Fibroblast of skin of scalp (primary cell): ENCODE results near the gene PAX8.

Source experiments
- DNase-seq: peaks from one replicate; pipeline ENCODE4 v3.0.0-alpha.2; 2013

PAX8 gene

DNA sequence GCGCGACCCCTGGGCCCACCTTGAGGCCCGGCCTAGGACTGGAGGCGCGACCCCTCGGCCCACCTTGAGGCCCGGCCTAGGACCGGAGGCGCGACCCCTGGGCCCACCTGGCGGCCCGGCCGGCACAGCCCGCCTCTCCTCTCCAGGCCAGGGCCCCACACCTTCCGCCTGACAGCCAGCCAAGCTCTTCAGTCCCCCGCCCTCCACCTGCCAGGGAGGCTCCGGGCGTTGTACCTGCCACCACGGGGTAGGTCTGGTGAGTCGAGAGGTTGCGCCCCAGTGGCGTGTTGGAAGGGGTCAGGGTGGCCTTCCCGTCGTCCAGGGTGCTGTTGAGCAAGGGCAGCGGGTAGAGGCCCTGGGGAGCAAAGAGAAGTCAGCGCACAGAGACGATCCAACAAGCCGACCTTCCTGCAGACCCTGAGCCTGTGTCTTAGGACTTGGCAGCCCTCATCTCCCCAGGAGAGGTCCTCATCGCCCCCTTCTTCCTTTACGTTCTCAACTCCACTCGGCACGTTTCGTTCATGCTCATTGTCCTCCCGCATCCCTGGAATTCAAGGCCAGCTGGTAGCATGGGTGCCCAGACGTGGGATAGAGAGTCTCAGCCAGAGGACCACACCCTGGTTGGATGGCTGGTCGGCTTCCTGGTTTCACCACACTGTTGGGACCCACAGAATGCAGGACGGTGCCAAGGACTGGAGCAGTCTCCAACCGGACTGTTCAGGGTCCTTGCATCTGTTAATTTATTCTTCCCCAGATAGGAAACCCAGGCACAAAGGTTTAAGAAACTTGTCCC is 42.2 kb downstream of the PAX8 start:
- no peak for DNase-seq

DNA sequence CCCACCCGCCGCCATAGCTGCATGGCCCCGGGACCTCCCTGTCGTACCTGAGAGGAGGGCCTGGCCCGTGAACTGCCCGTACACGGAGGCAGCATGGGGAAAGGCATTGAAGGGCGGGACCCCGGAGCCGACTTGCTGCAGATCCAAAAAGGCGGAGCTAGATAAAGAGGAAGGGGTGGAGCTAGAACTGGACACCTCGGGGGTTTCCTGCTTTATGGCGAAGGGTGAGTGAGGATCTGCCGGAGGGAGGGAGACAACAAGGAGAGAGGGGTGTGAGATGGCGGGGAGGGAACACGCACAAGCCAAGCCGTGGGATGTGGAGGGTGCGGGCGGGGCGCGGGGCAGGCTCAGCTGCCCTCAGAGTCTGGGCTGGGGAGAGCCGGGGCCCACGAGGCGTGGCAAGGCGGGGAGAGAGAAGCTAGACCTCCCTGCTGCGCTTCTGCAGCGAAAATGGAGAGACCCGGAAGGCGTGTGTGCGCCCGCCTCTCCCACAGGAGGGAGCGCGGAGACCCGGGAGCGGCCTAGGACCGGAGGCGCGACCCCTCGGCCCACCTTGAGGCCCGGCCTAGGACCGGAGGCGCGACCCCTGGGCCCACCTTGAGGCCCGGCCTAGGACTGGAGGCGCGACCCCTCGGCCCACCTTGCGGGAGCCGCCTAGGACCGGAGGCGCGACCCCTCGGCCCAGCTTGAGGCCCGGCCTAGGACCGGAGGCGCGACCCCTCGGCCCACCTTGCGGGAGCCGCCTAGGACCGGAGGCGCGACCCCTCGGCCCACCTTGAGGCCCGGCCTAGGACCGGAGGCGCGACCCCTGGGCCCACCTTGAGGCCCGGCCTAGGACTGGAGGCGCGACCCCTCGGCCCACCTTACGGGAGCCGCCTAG is 43.1 kb downstream of the PAX8 start:
- peak; percentile 74 for DNase-seq

DNA sequence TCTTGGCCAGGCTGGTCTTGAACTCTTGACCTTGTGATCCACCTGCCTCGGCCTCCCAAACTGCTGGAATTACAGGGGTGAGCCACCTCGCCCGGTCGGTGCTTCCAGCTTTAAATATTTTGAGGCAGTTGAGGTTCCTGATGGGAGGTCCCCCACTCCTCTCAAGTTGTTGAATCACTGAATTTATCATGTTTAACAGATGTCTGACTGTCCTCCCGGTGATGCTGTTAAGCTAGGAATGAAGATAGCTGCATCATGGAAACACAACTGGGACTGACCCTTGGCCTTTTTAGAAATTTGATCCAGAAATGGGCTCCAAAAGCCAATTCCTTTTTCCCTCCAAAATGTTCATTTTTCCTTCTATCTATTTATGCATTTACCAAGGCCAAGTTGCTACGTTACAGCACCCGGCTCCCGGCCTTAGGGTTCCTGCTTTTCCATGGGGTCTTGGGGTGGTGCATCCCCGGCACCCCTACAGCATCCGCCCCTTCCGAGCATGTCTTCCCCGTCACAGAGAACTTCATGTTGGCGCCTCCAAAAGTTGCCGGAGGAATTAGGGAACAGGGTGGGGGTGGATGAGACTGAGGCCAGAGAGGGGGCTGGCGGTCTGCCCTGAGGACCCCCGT is 43.9 kb downstream of the PAX8 start:
- no peak for DNase-seq

DNA sequence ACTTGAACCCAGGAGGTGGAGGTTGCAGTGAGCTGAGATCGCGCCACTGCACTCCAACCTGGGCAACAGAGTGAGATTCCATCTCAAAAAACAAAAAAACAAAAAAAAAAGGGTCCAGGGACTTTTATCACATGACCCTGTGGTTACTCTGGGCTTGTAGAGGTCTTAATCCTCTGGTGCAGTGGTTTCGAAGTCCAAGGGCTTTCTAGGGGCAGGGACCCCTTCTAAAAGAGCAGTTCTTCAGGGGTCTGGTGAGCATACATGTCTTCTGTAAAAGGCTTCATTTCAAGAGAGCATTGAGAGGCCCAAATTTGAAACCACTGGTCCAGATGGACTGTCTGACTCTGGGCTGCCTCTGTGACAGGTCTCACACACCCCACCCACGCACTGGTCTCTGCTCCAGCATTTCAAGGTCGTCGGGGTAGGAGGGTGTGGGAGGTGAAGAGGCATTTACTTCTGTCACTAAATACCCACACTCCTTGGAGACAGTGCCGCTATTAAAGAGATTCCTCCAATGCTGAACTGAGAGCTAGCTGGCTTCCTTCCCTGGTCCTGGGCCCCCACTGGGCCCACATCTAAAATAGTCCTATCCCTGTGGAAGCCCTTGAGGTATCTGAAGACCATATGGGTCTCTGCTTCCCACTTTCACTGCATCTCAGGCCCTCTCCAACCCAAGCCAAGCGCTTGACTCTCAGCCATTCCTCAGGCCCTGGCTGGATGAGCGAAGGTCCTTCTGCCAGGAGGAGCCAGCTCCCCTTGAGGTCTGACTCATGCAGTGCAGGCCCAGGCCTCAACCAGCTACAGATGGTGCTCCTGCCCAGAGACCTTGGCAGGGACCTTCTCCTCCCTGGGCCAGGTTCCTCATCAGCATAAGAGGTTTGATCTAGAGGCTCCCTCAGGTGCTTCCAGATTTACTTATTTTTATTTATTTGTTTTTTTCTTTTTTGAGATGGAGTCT is 44.8 kb downstream of the PAX8 start:
- DNase-seq = peak; percentile 38

DNA sequence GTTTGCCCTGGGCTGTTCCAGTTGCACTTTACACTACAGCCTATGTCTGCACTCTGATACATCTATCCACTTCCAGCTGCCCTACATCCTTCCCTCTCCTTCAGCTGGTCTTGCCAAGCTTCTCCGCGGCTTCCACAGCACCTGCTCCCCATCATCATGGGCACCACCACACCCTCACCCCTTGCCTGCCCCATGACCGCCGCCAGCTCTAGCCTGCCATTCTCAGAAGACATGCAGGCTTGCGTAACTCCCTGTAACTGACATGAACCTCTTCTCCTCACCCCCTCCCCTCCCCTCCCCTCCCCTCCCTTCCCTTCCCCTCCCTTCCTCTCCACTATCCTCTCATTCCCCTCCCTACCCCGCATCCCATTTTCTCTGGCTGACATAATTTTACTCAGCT is 46.0 kb downstream of the PAX8 start:
- DNase-seq = no peak

DNA sequence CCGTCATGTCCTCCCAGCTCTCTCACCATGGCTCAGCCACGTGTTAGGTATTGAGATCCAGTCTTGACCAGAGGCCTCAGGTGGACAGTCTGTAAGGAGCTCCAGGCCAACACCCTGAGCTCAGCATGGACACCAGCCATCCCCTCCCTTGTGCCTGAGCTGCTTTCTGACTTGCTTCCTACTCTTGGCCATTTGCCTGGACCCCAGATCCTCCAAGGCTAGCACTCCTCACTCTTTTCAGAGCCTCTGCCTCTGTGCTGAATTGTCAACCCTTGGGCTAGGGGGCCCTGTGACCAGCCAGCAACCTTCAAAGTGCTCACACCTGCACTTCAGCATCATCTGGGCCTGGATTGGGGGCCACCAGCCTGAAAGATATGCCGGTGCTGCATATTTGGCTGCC is 46.6 kb downstream of the PAX8 start:
- DNase-seq = no peak

DNA sequence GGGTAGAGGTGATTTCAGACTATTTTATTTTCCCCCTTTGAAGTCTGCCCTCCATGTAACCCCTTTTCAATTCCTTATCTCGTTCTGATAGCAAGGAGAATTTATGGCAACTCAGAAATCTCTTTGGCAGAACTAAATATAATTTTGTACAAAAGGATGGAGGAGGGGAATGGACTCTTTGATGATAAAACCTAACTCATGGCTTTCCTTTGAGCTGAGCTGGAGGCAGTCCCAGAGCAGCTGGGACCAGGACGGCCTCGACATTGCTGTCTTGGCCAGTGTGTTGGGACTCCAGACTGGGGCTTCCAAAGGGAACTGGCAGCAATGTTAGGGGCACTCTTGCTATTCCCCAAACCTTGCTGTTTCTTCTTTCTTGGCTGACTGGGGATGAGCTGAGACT is 47.7 kb downstream of the PAX8 start:
- DNase-seq = no peak

DNA sequence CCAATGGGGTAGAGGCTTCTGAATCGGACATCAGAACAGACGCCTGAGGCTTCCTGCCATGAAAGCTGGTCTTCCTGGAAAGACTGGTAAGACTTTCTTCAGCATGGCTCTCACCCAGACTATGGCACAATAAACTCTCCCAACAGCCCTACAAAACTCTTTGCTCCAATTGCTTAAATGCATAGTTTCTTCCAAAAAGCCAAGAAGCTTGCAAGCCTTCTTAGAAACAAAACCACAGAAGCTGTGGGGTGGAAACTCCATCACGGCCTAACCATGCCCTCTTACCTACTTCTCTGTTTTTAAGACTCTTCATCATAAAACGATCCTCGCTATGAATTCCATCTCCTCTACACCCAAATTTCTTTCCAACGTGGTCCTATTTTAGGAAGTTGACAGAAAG is 48.2 kb downstream of the PAX8 start:
- no peak for DNase-seq

DNA sequence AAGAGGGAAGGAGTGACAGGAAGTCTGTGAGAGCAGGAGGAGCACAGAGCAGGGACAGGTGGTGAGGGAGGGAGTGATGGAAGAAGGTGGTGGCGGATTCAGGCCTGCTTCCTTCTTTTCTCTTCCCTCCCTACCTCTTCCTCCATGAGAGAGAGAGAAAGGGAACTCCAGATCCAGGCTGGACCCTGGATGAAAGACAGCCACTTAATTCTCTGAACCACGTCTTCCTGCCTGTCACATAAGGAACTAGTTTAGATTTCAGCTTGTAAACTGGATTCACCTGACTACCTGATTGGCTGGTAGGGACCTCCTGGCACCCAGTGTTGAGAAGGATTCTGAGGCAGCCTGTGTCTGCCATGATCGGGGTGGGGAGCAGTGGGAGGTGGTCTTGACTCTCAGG is 48.9 kb downstream of the PAX8 start:
- DNase-seq = no peak

DNA sequence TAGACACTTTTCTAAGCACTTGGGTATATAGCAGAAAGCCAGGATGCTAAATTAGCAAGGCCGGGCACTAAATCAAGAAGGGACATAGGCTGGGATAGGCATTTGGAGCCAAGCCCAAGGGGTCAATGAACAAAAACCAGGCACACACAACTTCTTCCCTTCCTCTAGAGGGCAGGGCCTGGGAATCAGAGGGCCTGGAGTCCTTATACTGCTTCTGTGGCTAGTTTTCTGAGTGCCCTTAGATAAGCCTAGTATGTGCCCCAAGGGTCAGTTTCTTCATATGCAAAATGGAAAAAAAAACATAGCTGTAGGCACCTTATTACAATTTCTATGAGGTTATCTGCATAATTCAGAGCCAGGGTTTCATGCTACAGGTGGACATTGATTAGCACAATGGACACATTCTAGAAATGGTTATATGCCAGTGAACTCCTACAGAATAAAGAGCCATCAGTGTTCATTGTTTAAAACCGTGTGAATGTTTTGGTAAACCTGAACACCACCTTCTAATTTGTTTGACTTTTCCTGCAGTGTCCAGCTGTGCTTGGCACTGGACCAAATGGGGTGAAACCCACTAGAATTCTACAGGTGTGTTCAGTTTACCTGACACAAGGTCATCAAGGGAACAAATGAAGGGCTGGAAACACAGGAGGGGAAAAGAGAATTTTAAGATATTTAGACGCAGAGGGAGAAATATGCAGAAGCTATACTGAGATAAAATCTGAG is 49.6 kb downstream of the PAX8 start:
- no peak for DNase-seq

DNA sequence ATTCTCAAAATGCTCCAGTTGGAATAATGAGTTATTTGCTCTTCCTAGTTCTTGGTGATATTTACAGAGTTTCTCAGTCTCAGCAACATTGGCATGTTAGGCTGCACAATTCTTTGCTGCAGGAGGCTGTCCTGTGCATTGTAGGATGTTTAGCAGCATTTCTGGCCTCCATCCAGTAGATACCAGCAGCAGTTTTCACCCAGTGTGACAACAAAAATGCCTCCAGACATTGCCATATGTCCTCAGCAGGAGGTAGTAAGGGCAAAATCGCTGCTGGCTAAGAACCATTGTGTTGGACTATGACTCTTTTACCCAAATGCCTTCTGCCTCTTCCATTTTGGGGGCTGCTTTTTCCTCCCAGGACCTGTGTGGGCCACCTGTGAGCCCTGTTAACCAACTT is 50.4 kb downstream of the PAX8 start:
- no peak for DNase-seq

DNA sequence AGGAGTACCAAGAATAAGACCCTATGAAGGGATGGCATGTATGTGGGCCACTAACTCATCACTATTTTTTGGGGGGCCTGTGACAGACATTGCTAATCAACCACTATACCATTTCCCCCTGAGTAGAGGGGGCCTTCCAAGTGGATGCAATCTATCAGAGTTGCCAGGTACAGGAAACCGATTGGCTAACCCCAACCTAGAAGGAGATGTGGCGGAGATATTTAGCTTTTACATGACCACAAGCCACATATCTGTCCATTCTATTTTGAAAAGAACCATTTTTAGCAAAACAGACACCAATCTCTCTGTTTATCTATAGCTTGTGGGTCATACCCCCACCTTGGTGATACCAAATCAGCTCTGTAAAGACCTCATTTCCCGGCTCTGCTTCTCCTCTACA is 51.0 kb downstream of the PAX8 start:
- no peak for DNase-seq

DNA sequence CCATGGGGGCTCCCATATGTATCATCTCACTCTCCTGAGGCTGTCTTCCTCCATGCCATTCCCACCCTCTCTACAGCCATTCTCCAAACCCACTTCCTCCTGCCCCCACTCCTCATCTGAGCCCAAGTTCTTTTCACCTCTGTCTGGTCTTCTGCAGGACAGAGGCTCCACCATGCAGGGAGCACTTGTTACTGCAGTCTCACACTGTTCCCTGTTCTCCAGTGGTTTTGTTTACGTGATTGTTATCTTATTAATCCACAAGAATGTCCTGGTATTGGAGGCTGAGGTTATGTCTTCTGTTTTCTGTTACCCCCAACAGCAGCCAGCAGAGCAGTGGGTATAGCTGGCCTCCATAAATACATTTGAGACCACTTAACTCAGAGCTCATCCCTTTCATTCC is 51.4 kb downstream of the PAX8 start:
- no peak for DNase-seq

DNA sequence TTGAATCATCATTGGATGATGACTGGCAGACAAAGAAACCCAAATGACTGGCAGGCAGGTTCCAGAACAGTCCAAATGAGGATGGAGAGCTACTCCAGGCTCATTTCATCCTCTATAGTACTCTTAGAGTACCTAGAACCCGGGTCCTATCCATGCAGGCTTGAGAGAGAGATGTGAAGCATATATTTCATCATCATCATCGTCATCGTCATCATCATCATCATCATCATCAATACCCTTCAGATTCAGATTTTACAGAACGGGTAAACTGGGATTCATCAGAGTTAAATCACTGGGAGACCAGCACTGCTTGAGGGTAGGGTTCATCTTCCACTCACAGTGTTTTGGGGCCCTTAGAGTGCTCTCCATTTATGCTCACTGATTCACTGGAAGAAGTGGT is 52.3 kb downstream of the PAX8 start:
- no peak for DNase-seq

DNA sequence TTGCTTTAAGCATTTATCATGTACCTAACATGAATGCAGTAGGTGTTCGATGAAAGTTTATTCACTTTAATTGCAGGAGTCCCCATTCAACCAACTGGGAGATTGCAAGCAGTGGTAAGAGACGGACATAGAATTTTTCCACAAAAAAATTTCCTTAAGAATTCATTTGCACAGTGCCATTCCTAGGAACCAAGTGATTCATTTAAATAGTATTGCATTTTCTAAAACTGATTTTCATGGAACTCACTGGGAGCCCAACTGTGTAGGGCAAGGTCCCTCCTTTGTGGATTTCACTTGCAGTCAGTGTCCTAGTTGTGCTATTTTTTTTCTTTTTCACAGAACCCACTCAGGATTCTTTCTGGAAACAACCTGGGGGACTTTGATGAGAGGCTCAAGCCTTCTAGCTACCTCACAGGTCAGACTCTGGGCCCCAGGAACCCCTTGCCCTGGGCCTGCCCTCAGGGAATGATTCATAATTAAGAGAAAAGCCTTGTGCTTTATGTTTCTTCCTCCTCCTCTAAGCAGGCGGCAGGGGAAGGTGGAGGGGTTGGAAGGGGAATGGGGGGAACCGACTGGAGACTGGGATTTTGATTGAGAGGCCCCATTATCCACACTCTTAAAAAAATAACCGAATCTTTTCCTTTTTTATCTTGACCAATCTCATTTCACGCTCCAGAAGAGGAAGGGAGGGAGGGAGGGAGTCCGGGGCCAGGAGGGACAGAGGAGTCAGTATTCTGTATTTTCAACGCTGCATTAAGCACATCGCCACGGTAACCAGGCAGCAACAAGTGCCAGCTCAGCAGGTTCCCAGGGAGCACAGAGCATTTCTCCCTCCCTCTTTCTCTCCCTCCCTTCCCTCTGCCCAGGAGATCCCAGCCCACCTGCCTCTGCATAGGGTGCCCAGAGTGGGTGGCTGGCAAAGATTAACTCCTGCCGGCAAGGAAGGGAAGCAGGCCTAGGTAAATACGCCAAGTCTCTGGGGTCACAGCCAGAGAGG is 53.2 kb downstream of the PAX8 start:
- DNase-seq = peak; percentile 33

DNA sequence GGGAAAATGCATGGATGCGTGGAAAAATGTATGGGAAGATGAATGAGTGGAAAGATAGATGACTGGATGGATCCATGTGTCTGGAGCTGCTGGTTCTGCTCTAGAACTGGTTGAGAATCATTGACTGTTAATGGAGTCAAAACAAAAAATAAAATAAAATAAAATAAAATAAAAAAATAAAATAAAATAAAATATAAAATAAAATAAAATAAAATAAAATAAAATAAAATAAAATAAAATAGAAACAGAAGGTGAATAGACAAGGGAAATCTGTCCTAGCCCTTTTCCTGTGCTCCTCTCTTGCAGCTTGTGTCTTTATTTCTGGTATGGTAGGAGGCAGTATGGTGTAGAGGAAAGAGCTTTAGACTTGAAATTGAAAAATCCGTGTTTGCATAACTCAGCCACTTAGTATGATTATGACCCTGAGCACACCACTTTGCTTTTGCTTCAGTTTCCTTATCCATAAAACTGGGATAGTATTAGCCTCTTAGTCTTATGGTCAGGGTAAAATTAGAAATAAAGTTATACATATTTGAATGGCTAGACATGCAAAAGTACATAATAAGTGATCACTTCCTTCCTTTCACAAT is 54.0 kb downstream of the PAX8 start:
- no peak for DNase-seq

DNA sequence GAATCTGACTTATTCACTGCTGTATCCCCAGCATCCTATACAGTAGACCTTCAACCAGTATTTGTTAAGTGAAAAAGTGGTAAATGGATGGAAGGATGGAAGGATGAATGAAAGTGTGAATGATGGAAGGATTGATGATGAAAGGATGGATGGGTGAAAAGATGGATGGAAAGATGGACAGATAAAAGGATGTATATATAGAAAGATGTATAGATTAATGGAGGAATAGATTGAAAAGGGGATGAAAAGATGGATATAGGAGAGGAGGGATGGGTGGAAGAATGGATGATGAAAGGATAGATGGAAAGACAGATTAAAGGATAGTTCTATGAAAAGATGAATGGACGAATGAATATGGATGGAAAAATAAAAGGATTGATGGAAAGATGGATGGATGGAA is 54.9 kb downstream of the PAX8 start:
- DNase-seq = no peak

DNA sequence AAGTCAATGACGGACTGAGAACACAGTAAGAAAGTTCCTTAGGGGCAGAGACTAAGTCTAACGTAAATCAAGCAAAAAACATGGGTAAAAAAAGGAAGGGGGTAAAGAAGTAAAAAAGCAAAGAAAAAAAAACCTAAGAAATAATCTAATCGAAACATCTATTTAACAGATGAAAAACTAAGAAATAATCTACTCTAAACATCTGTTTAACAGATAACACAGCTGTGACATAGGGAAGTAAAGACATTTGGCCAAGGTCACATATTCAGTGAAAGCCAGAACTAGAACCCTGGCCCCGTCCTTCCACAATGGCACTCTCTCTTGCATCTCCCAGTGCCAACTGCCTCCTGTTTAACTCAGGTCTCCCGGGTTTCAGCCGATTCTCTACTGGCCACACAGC is 56.9 kb downstream of the PAX8 start:
- no peak for DNase-seq

DNA sequence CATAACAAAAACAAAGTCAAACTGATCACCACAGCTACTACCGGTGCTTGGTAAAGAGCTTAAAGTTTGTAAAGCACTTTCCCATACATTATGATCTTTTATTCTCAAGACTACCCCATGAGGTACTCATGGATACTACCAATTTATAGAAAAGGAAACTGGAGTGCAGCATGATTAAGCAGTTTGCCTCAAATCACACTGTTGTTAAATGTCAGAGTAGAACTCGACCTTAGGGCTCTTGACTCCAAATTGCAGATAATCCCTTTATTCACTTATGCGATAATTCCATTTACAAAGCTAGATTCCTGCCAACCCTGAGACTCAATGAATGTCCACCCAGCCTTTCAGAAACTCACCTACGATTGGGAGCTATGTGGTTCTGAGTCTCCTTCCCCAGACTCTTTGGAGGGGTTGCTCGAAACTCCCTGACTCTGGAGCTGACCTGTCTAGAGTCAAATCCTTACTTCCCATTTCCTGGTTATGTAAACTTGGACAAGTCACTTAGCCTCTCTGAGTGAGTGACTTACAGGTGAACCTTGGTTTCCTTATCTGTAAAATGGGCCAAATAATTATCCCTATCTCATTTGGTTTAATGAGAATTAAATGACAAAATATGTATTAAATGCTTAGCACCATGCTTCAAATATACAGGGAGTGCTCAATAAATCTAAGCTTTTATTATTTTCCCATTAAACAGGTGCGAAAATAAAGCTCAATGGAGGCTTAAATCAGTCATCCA is 57.6 kb downstream of the PAX8 start:
- DNase-seq = no peak
